Measurements from ENCODE around the gene HSPA9. TPM values are rescaled to one million over a fixed set of nuclear protein-coding genes. Genes with fewer than 3 reads are reported as not detected.

Gene HSPA9
- total and polyA plus RNA-seq, 9 of the 15 experiments (the other 6 are each of a cell fraction or from before 2014, with no cell fraction given) = 195 to 583 (median 514) TPM

DNA sequence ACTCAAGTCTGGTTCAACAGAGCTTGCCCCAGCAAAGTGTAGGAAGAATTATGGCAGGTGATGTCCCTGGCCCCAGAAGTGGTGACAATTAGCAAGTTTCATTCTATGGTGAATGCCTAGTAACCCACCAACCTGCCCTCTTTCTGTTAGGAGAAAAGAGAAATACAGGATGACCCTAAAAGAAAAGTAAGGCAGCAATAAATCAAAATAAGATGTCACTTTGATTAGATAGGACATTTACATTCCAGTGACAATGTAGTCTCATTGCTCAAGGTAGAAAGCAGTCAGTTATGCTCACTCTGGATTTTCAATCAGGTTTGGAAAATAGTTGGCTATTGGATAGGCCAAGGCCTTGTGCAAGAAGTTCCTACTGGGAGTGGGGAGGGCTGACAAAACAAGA, 5.6 kb upstream of the HSPA9 start:
- ATAC-seq = no peak
- peaks cover 5 to 13% of the 10 kb centered on the region in 2 experiments; a peak in 4 of 5 replicates for H3K4me1 ChIP-seq (replicated peaks in 1 of 2; ENCODE audit: control insufficient read depth in 2 of 2, insufficient read depth in 2 of 2, low read length in 2 of 2)
- in situ Hi-C loops (cut with MboI) (loop anchor here (10.0 kb wide), 1 partner anchor 684 kb away; no protein-coding TSS in a partner anchor), intact Hi-C loops (cut with micrococcal nuclease) (no loop called here)
- H3K79me2 ChIP-seq (ENCODE audit: control insufficient read depth, insufficient read depth, low read length) = no peaks in the 10 kb centered on the region
- TF ChIP-seq PKNOX1 (IDR thresholded peaks at IDR 0.05) = peak; percentile 62
- no peak for TF ChIP-seq ZNF24 (IDR thresholded peaks at IDR 0.05)
- TF ChIP-seq MEIS2 (IDR thresholded peaks at IDR 0.05; ENCODE audit: partially characterized antibody) = peak; percentile 87
- no peak for TF ChIP-seq PBX2 (CRISPR knock-in tag; IDR thresholded peaks at IDR 0.05; ENCODE audit: low read depth)
- TF ChIP-seq PBX2 (tag; conservative IDR thresholded peaks at IDR 0.05; ENCODE audit: low read depth) = peak; percentile 77
- H3K4me2 ChIP-seq (ENCODE audit: insufficient read depth, low read length) = no peak overlapping the region
- H4K20me1 ChIP-seq (replicated peaks; ENCODE audit: control insufficient read depth, insufficient read depth, low read length) = no peaks in the 10 kb centered on the region
- no peak overlapping the region for H3K9ac ChIP-seq (ENCODE audit: insufficient read depth in 1 of 2, low read depth in 2 of 2, low read length in 2 of 2)
- H3K9me1 ChIP-seq (ENCODE audit: control insufficient read depth, insufficient read depth, low read length) = no peaks in the 10 kb centered on the region
- POLR2A ChIA-PET = interaction anchor here (1.1 kb wide), 1 partner anchor 176 kb away, joined by 3 read pairs; no protein-coding TSS in a partner anchor
- no peak for FAIRE-seq
- H2AFZ ChIP-seq (ENCODE audit: low read depth, low read length) = no peak overlapping the region
- H3K27ac ChIP-seq (ENCODE audit: extremely low read depth, low read depth, low read length) = no peak overlapping the region
- peaks cover 2% of the 10 kb centered on the region; the same call in 1 of the 2 replicates for H3K9me3 ChIP-seq (replicated peaks; ENCODE audit: control insufficient read depth, insufficient read depth, low read depth, low read length)
- CTCF ChIA-PET (ENCODE audit: low intra/inter-chr PET ratio) = no interaction called here
- peaks cover 0 to 4% of the 10 kb centered on the region in 2 experiments; a peak in 1 of 5 replicates for H3K27me3 ChIP-seq (ENCODE audit: control insufficient read depth in 2 of 2, insufficient read depth in 2 of 2, low read length in 2 of 2)
- no TSS peak for BruUV-seq (replicated peaks)
- no peak for DNase-seq (ENCODE audit: extremely low read depth in 1 of 4, low spot score in 3 of 4)
- H3K4me3 ChIP-seq = no peak overlapping the region
- no peaks in the 10 kb centered on the region for H3K36me3 ChIP-seq (ENCODE audit: control insufficient read depth, insufficient read depth, low read length)

Data from K562 (cell line).